ENCODE measurements around the gene RHOF.
"Not testable (repeated sequence)": the region's sequence is repeated elsewhere in the genome, so short reads cannot be mapped to it uniquely, and the experiment has no call there.

Gene RHOF

GRCh38 chr12:121791671-121792551, 1.6 kb downstream of the RHOF start:
- DNase-seq = no peak

GRCh38 chr12:121790785-121791184, 2.7 kb downstream of the RHOF start:
- not testable (repeated sequence) for DNase-seq

- no peak for DNase-seq
These were observed 3.4 kb downstream of the RHOF start for GRCh38 chr12:121789800-121790728.

- no peak for DNase-seq
These were observed 4.2 kb downstream of the RHOF start for GRCh38 chr12:121789233-121789781.

GRCh38 chr12:121788176-121788818, 5.2 kb downstream of the RHOF start:
- no peak for DNase-seq

GRCh38 chr12:121787063-121788025, 6.1 kb downstream of the RHOF start:
- DNase-seq = no peak

- DNase-seq = no peak
These were observed 7.1 kb downstream of the RHOF start for GRCh38 chr12:121786440-121786825.

GRCh38 chr12:121784460-121784859, 9.0 kb downstream of the RHOF start:
- no peak for DNase-seq

GRCh38 chr12:121783766-121784165, 9.7 kb downstream of the RHOF start:
- no peak for DNase-seq

GRCh38 chr12:121781998-121782979, 11.2 kb downstream of the RHOF start:
- DNase-seq = no peak

GRCh38 chr12:121781484-121781997, 11.9 kb downstream of the RHOF start:
- no peak for DNase-seq

- no peak for DNase-seq
These were observed 13.1 kb downstream of the RHOF start for GRCh38 chr12:121780429-121780828.

- no peak for DNase-seq
These were observed 14.0 kb downstream of the RHOF start for GRCh38 chr12:121779422-121779895.

GRCh38 chr12:121778567-121779421, 14.7 kb downstream of the RHOF start:
- no peak for DNase-seq

- peak; percentile 24 to 70 for DNase-seq
These were observed 17.0 kb downstream of the RHOF start for GRCh38 chr12:121776190-121777098.

GRCh38 chr12:121775501-121775900, 18.0 kb downstream of the RHOF start:
- DNase-seq = no peak

GRCh38 chr12:121774968-121775474, 18.5 kb downstream of the RHOF start:
- DNase-seq = no peak
